DOHH2 (cell line): ENCODE results near the gene DMD.

Experiments used
- EZH2phosphoT487 ChIP-seq: fragments of 200-600 bp; sonication (generic); IDR thresholded peaks from 2 replicates; pipeline ENCODE4 v1.6.1; 2017; ENCODE audit warnings: borderline replicate concordance, mild to moderate bottlenecking, antibody characterized with exemption, low read length, moderate library complexity, mixed read lengths
- TF ChIP-seq, protein P1 (sequence below): fragments of 200-600 bp; sonication (generic); IDR thresholded peaks from one replicate; pipeline ENCODE4 v1.5.1; 2014; ENCODE audit warnings: antibody characterized with exemption, mild to moderate bottlenecking, low read depth, low read length; ENCODE audit not compliant: poor library complexity, severe bottlenecking

DNA sequence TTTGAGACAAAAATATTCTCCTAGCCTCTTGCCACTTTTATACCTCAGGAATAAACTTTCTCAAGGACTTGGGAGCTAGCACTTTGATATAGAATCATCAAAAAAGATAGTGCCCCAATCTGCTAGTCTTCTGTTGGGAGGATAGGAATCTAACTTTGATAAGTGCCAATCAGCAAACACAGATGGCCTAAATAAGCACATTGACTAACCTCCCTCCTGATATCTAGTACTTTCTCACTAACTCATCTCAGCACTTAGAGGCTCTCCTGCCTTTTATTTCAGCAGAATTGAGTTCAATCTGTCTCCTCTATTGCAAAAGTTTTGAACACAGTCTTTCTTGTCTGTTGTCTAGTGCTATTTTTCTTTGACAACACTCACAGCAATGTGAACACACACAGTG, 1341.1 kb downstream of the DMD start:
- TF ChIP-seq, protein P1, sequence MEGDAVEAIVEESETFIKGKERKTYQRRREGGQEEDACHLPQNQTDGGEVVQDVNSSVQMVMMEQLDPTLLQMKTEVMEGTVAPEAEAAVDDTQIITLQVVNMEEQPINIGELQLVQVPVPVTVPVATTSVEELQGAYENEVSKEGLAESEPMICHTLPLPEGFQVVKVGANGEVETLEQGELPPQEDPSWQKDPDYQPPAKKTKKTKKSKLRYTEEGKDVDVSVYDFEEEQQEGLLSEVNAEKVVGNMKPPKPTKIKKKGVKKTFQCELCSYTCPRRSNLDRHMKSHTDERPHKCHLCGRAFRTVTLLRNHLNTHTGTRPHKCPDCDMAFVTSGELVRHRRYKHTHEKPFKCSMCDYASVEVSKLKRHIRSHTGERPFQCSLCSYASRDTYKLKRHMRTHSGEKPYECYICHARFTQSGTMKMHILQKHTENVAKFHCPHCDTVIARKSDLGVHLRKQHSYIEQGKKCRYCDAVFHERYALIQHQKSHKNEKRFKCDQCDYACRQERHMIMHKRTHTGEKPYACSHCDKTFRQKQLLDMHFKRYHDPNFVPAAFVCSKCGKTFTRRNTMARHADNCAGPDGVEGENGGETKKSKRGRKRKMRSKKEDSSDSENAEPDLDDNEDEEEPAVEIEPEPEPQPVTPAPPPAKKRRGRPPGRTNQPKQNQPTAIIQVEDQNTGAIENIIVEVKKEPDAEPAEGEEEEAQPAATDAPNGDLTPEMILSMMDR, result no peak
- TF ChIP-seq EZH2phosphoT487, result no peak
